ENCODE data around the gene KLHL40.

KLHL40 gene

DNA sequence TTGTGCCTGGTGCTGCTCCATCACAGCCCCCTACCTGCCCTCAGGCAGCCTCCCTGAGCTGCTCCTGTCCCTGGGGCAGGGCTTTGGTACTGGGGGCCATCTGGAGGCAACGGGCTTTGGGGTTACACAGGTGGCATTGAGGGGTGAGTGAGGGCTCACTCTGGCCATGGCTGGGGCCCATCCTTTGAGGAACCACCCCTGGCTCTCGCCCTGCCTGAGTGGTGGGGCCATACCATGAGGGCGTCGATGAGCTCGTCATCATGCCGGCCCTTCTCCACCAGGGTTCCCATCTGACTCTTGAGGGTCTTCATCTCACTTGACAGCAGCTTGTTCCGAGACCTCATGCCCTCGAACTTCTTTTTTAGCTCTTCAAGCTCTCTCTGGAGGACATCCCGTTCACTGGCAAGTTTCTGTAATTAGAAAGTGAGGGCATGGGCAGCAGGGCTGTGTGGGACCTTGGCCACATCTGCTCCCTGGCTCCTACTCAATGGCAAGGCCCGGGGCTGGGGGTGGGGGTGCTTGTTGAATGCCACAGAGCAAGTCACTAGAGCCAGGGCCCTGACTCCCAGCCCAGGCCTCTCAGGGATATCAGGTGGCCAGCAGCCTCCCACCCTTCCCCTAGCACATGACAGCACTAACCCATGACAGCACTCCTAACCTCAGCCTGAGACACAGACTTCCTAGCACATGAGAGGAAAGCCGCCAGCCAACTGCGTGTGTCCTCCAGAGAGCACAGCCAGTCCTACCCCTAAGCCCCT lies 54.2 kb downstream of the KLHL40 start:
- no peak for DNase-seq (ENCODE audit: low read depth)

DNA sequence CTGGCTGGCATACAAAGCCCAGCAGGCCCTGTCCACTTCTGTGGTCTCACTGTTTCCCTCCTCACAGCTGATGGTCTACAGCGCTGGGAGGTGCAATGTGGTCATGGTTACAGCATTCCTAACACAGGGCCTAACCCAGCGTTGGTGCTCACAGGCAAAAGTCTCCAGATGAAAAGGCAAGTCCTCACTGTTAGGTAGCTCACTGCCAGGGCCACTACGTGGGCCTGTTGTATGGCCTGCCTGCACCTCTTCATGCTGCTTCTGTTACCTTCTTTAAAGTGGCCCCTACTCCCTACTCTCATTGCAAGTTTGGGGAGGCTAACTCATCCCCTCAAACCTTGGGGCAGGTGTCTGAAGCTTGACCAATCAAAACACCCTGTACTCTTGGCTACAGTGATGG lies 56.5 kb downstream of the KLHL40 start:
- DNase-seq (ENCODE audit: low read depth) = no peak

Data from EH (cell line).